Skeletal muscle satellite cell (primary cell): ENCODE results near the gene SGCD.

Source experiments
- H3K27me3 ChIP-seq: 2 replicates; pipeline ENCODE4 v1.7.0; 2013; ENCODE audit warnings: low read length; ENCODE audit not compliant: control insufficient read depth, insufficient read depth
- H3K36me3 ChIP-seq: 2 replicates; pipeline ENCODE4 v1.7.0; 2013; ENCODE audit warnings: mild to moderate bottlenecking, control low read depth, low read length; ENCODE audit not compliant: insufficient read depth
- H3K4me1 ChIP-seq: 2 replicates; pipeline ENCODE4 v1.7.0; 2013; ENCODE audit warnings: low read length; ENCODE audit not compliant: control insufficient read depth, insufficient read depth
- H3K4me2 ChIP-seq: 2 replicates; pipeline ENCODE4 v1.7.0; 2013; ENCODE audit warnings: mild to moderate bottlenecking, low read length
- H3K4me3 ChIP-seq: 2 replicates; pipeline ENCODE4 v1.7.0; 2013; ENCODE audit warnings: low read length
- H3K9ac ChIP-seq: 2 replicates; pipeline ENCODE4 v1.7.0; 2013; ENCODE audit warnings: mild to moderate bottlenecking, low read depth, low read length, moderate library complexity
- H3K9me3 ChIP-seq: replicated peaks from 2 replicates; pipeline ENCODE4 v1.7.0; 2013; ENCODE audit warnings: mild to moderate bottlenecking, control low read depth, low read length

SGCD gene

GRCh38 chr5:156515803-156516360 lies 188.9 kb downstream of the SGCD start:
- Histone ChIP-seq H3K27me3 (no peaks in the 10 kb centered on the region), H3K4me2 (no peak overlapping the region), H3K36me3 (no peaks in the 10 kb centered on the region), H3K4me3 (no peak overlapping the region), H3K9me3 (no peaks in the 10 kb centered on the region), H3K9ac (no peak overlapping the region), H3K4me1 (no peaks in the 10 kb centered on the region)

- H3K4me2 ChIP-seq, result no peak overlapping the region
- H3K4me3 ChIP-seq, result no peak overlapping the region
- H3K9ac ChIP-seq, result no peak overlapping the region
- no peaks in the 10 kb centered on the region for H3K9me3 ChIP-seq
- no peaks in the 10 kb centered on the region for H3K27me3 ChIP-seq
- H3K36me3 ChIP-seq, result no peaks in the 10 kb centered on the region
- H3K4me1 ChIP-seq, result no peaks in the 10 kb centered on the region
These were observed 195.9 kb downstream of the SGCD start for GRCh38 chr5:156522651-156523529.

- Histone ChIP-seq H3K36me3 (no peaks in the 10 kb centered on the region), H3K4me3 (no peak overlapping the region), H3K4me2 (no peak overlapping the region), H3K9me3 (no peaks in the 10 kb centered on the region), H3K4me1 (no peaks in the 10 kb centered on the region), H3K9ac (no peak overlapping the region), H3K27me3 (no peaks in the 10 kb centered on the region)
These were observed 196.6 kb downstream of the SGCD start for GRCh38 chr5:156523607-156524006.

GRCh38 chr5:156526081-156526925 lies 199.3 kb downstream of the SGCD start:
- no peak overlapping the region for H3K4me3 ChIP-seq
- no peak overlapping the region for H3K9ac ChIP-seq
- H3K4me1 ChIP-seq, result no peaks in the 10 kb centered on the region
- H3K9me3 ChIP-seq, result no peaks in the 10 kb centered on the region
- H3K27me3 ChIP-seq, result no peaks in the 10 kb centered on the region
- H3K36me3 ChIP-seq, result no peaks in the 10 kb centered on the region
- H3K4me2 ChIP-seq, result no peak overlapping the region

- Histone ChIP-seq H3K4me2 (no peak overlapping the region), H3K4me1 (no peaks in the 10 kb centered on the region), H3K4me3 (no peak overlapping the region), H3K9ac (no peak overlapping the region), H3K9me3 (no peaks in the 10 kb centered on the region), H3K36me3 (no peaks in the 10 kb centered on the region), H3K27me3 (no peaks in the 10 kb centered on the region)
These were observed 200.6 kb downstream of the SGCD start for GRCh38 chr5:156527611-156528010.

- Histone ChIP-seq H3K9ac (no peak overlapping the region), H3K4me1 (no peaks in the 10 kb centered on the region), H3K36me3 (no peaks in the 10 kb centered on the region), H3K4me3 (no peak overlapping the region), H3K9me3 (no peaks in the 10 kb centered on the region), H3K4me2 (no peak overlapping the region), H3K27me3 (no peaks in the 10 kb centered on the region)
These were observed 201.7 kb downstream of the SGCD start for GRCh38 chr5:156528673-156529072.

GRCh38 chr5:156529892-156530291 lies 202.9 kb downstream of the SGCD start:
- Histone ChIP-seq H3K4me1 (no peaks in the 10 kb centered on the region), H3K9me3 (no peaks in the 10 kb centered on the region), H3K36me3 (no peaks in the 10 kb centered on the region), H3K27me3 (no peaks in the 10 kb centered on the region), H3K4me3 (no peak overlapping the region), H3K9ac (no peak overlapping the region), H3K4me2 (no peak overlapping the region)

GRCh38 chr5:156531199-156531598 lies 204.2 kb downstream of the SGCD start:
- no peak overlapping the region for H3K9ac ChIP-seq

GRCh38 chr5:156532921-156533320 lies 206.0 kb downstream of the SGCD start:
- Histone ChIP-seq H3K4me2 (no peak overlapping the region), H3K4me3 (no peak overlapping the region), H3K9me3 (no peaks in the 10 kb centered on the region), H3K9ac (no peak overlapping the region), H3K4me1 (peaks cover 6% of the 10 kb centered on the region), H3K36me3 (no peaks in the 10 kb centered on the region), H3K27me3 (no peaks in the 10 kb centered on the region)

More at GRCh38 chr5:156531199-156531598, 204.2 kb downstream of the SGCD start:
- Histone ChIP-seq H3K36me3 (no peaks in the 10 kb centered on the region), H3K4me3 (no peak overlapping the region), H3K4me1 (peaks cover 6% of the 10 kb centered on the region), H3K9me3 (no peaks in the 10 kb centered on the region), H3K4me2 (no peak overlapping the region), H3K27me3 (no peaks in the 10 kb centered on the region)

GRCh38 chr5:156534085-156534484 lies 207.1 kb downstream of the SGCD start:
- Histone ChIP-seq H3K9me3 (no peaks in the 10 kb centered on the region), H3K4me2 (no peak overlapping the region), H3K4me3 (no peak overlapping the region), H3K9ac (no peak overlapping the region), H3K27me3 (no peaks in the 10 kb centered on the region), H3K4me1 (peaks cover 6% of the 10 kb centered on the region), H3K36me3 (no peaks in the 10 kb centered on the region)

GRCh38 chr5:156534906-156535485 lies 208.0 kb downstream of the SGCD start:
- Histone ChIP-seq H3K27me3 (no peaks in the 10 kb centered on the region), H3K9me3 (no peaks in the 10 kb centered on the region), H3K4me1 (peaks cover 6% of the 10 kb centered on the region), H3K4me2 (no peak overlapping the region), H3K4me3 (no peak overlapping the region), H3K9ac (no peak overlapping the region), H3K36me3 (no peaks in the 10 kb centered on the region)
